Uterus (tissue), 2 donors: ENCODE measurements around the gene RIPPLY3.

Experiments used
- POLR2A ChIP-seq, 2 donors: fragments of 450-650 bp; IDR thresholded peaks; one replicate each; pipeline ENCODE4 v1.6.1; 2016; ENCODE audit warnings: antibody characterized with exemption in 2 of 2, mild to moderate bottlenecking in 1 of 2, moderate library complexity in 1 of 2
- TF ChIP-seq, protein P1 (sequence below), 4 experiments: fragments of 200-600 bp in 2 of 4; fragments of 450-650 bp in 2 of 4; sonication (generic) in 2 of 4; IDR thresholded peaks; one replicate each; pipeline ENCODE4 v1.5.1; 2016 to 2019; ENCODE audit warnings: antibody characterized with exemption in 4 of 4, mild to moderate bottlenecking in 2 of 4, moderate library complexity in 1 of 4

DNA sequence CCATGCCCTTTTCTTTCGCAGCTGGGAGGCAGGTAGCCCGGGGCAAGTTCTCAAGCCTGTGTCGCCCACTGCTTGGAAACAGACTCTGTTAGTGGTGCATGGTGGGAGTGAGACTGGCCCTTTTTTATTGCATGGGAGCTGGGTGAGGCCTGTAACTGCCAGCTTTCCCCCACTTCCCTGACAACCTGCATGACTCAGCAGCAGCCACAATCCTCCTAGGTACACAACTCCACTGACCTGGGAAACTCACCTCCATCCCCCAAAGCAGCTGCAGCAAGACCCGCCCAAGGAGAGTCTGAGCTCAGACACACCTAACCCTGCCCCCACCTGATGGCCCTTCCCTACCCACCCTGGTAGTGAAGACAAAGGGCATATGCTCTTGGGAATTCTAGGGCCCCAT is 40.6 kb downstream of the RIPPLY3 start:
- TF ChIP-seq, protein P1, sequence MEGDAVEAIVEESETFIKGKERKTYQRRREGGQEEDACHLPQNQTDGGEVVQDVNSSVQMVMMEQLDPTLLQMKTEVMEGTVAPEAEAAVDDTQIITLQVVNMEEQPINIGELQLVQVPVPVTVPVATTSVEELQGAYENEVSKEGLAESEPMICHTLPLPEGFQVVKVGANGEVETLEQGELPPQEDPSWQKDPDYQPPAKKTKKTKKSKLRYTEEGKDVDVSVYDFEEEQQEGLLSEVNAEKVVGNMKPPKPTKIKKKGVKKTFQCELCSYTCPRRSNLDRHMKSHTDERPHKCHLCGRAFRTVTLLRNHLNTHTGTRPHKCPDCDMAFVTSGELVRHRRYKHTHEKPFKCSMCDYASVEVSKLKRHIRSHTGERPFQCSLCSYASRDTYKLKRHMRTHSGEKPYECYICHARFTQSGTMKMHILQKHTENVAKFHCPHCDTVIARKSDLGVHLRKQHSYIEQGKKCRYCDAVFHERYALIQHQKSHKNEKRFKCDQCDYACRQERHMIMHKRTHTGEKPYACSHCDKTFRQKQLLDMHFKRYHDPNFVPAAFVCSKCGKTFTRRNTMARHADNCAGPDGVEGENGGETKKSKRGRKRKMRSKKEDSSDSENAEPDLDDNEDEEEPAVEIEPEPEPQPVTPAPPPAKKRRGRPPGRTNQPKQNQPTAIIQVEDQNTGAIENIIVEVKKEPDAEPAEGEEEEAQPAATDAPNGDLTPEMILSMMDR (IDR thresholded peaks at IDR 0.05) = no peak
- no peak for TF ChIP-seq POLR2A (IDR thresholded peaks at IDR 0.05)
